SJCRH30 (cell line): ENCODE data around the gene FSTL4. TPM values are rescaled to one million over a fixed set of nuclear protein-coding genes. Genes with fewer than 3 reads are reported as not detected.
"Not testable (repeated sequence)": the region's sequence is repeated elsewhere in the genome, so short reads cannot be mapped to it uniquely, and the experiment has no call there.

Experiments
- DNase-seq, 2 experiments: peaks; one replicate each; pipeline ENCODE4 v3.0.0-alpha.2; 2015 to 2020
- H3K27ac ChIP-seq: fragments of 250-450 bp; sonication (Bioruptor Pico); 2 replicates; pipeline ENCODE4 v1.5.1; 2020; ENCODE audit warnings: mild to moderate bottlenecking, moderate library complexity
- H3K27me3 ChIP-seq: fragments of 250-450 bp; sonication (Bioruptor Pico); 2 replicates; pipeline ENCODE4 v1.5.1; 2020; ENCODE audit warnings: mild to moderate bottlenecking, moderate library complexity
- H3K36me3 ChIP-seq: fragments of 250-450 bp; sonication (Bioruptor Pico); 2 replicates; pipeline ENCODE4 v1.5.1; 2020; ENCODE audit warnings: mild to moderate bottlenecking, moderate library complexity
- H3K4me1 ChIP-seq: fragments of 250-450 bp; sonication (Bioruptor Pico); 2 replicates; pipeline ENCODE4 v1.5.1; 2020; ENCODE audit warnings: mild to moderate bottlenecking, moderate library complexity
- H3K4me3 ChIP-seq: fragments of 250-450 bp; sonication (Bioruptor Pico); 2 replicates; pipeline ENCODE4 v1.5.1; 2020; ENCODE audit warnings: mild to moderate bottlenecking, moderate library complexity
- H3K9me3 ChIP-seq: fragments of 250-450 bp; sonication (Bioruptor Pico); replicated peaks from 2 replicates; pipeline ENCODE4 v1.5.1; 2020; ENCODE audit warnings: mild to moderate bottlenecking, moderate library complexity
- total RNA-seq: library from RNA; depleted of rRNA; stranded (reverse); fragments of >200 nt; shearing (Covaris generic); gene quantifications from 2 replicates; pipeline ENCODE4 v1.2.3, GENCODE V29; 2014

The FSTL4 gene
- total RNA-seq, 1 experiment from 2014 or later: 7.1 TPM

GRCh38 chr5:133395207-133395606 lies 217.1 kb downstream of the FSTL4 start:
- H3K36me3 ChIP-seq, H3K9me3 ChIP-seq, DNase-seq, H3K4me3 ChIP-seq, H3K27ac ChIP-seq, H3K4me1 ChIP-seq, H3K27me3 ChIP-seq: not testable (repeated sequence)

GRCh38 chr5:133394477-133394817 lies 217.9 kb downstream of the FSTL4 start:
- not testable (repeated sequence) for H3K9me3 ChIP-seq, H3K27me3 ChIP-seq, H3K4me3 ChIP-seq, H3K4me1 ChIP-seq, DNase-seq, H3K27ac ChIP-seq, H3K36me3 ChIP-seq

- H3K27me3 ChIP-seq: no peaks in the 10 kb centered on the region
- no peak overlapping the region for H3K4me3 ChIP-seq
- no peaks in the 10 kb centered on the region for H3K4me1 ChIP-seq
- H3K9me3 ChIP-seq: no peaks in the 10 kb centered on the region
- no peak for DNase-seq
- no peaks in the 10 kb centered on the region for H3K36me3 ChIP-seq
- H3K27ac ChIP-seq: no peak overlapping the region
Observed at GRCh38 chr5:133393776-133394476, 218.4 kb downstream of the FSTL4 start.

- DNase-seq: no peak
- Histone ChIP-seq H3K4me1 (no peaks in the 10 kb centered on the region), H3K27ac (no peak overlapping the region), H3K9me3 (no peaks in the 10 kb centered on the region), H3K36me3 (no peaks in the 10 kb centered on the region), H3K4me3 (no peak overlapping the region), H3K27me3 (no peaks in the 10 kb centered on the region)
Observed at GRCh38 chr5:133392448-133392847, 219.9 kb downstream of the FSTL4 start.

GRCh38 chr5:133391354-133392136 lies 220.8 kb downstream of the FSTL4 start:
- Histone ChIP-seq H3K27ac (no peak overlapping the region), H3K9me3 (no peaks in the 10 kb centered on the region), H3K4me3 (no peak overlapping the region), H3K36me3 (no peaks in the 10 kb centered on the region), H3K4me1 (no peaks in the 10 kb centered on the region), H3K27me3 (no peaks in the 10 kb centered on the region)
- no peak for DNase-seq

- no peak overlapping the region for H3K27ac ChIP-seq
- DNase-seq: no peak
- H3K4me3 ChIP-seq: no peak overlapping the region
- H3K4me1 ChIP-seq: no peaks in the 10 kb centered on the region
- no peaks in the 10 kb centered on the region for H3K27me3 ChIP-seq
- no peaks in the 10 kb centered on the region for H3K9me3 ChIP-seq
- H3K36me3 ChIP-seq: no peaks in the 10 kb centered on the region
Observed at GRCh38 chr5:133390416-133391353, 221.7 kb downstream of the FSTL4 start.

- DNase-seq: no peak
- Histone ChIP-seq H3K4me1 (no peaks in the 10 kb centered on the region), H3K4me3 (no peak overlapping the region), H3K27ac (no peak overlapping the region), H3K36me3 (no peaks in the 10 kb centered on the region), H3K9me3 (no peaks in the 10 kb centered on the region), H3K27me3 (no peaks in the 10 kb centered on the region)
Observed at GRCh38 chr5:133389066-133389590, 223.2 kb downstream of the FSTL4 start.

GRCh38 chr5:133387621-133388020 lies 224.7 kb downstream of the FSTL4 start:
- Histone ChIP-seq H3K4me1 (no peaks in the 10 kb centered on the region), H3K27ac (no peak overlapping the region), H3K9me3 (no peaks in the 10 kb centered on the region), H3K27me3 (no peaks in the 10 kb centered on the region), H3K36me3 (no peaks in the 10 kb centered on the region), H3K4me3 (no peak overlapping the region)
- DNase-seq: no peak

GRCh38 chr5:133387091-133387490 lies 225.2 kb downstream of the FSTL4 start:
- no peaks in the 10 kb centered on the region for H3K36me3 ChIP-seq
- H3K27ac ChIP-seq: no peak overlapping the region
- no peak overlapping the region for H3K4me3 ChIP-seq
- H3K9me3 ChIP-seq: no peaks in the 10 kb centered on the region
- DNase-seq: no peak
- no peaks in the 10 kb centered on the region for H3K27me3 ChIP-seq
- H3K4me1 ChIP-seq: no peaks in the 10 kb centered on the region

- H3K4me3 ChIP-seq: no peak overlapping the region
- H3K4me1 ChIP-seq: no peaks in the 10 kb centered on the region
- H3K36me3 ChIP-seq: no peaks in the 10 kb centered on the region
- no peaks in the 10 kb centered on the region for H3K27me3 ChIP-seq
- no peak for DNase-seq
- no peak overlapping the region for H3K27ac ChIP-seq
- no peaks in the 10 kb centered on the region for H3K9me3 ChIP-seq
Observed at GRCh38 chr5:133386662-133387061, 225.7 kb downstream of the FSTL4 start.

- H3K36me3 ChIP-seq: no peaks in the 10 kb centered on the region
- H3K27ac ChIP-seq: no peak overlapping the region
- H3K4me1 ChIP-seq: no peaks in the 10 kb centered on the region
- DNase-seq: no peak
- no peak overlapping the region for H3K4me3 ChIP-seq
- no peaks in the 10 kb centered on the region for H3K9me3 ChIP-seq
- no peaks in the 10 kb centered on the region for H3K27me3 ChIP-seq
Observed at GRCh38 chr5:133385346-133385745, 227.0 kb downstream of the FSTL4 start.

- H3K27me3 ChIP-seq: no peaks in the 10 kb centered on the region
- H3K9me3 ChIP-seq: no peaks in the 10 kb centered on the region
- no peak for DNase-seq
- no peaks in the 10 kb centered on the region for H3K4me1 ChIP-seq
- H3K27ac ChIP-seq: no peak overlapping the region
- H3K36me3 ChIP-seq: no peaks in the 10 kb centered on the region
- no peak overlapping the region for H3K4me3 ChIP-seq
Observed at GRCh38 chr5:133384903-133385302, 227.4 kb downstream of the FSTL4 start.

GRCh38 chr5:133384120-133384855 lies 228.1 kb downstream of the FSTL4 start:
- no peaks in the 10 kb centered on the region for H3K36me3 ChIP-seq
- H3K4me3 ChIP-seq: no peak overlapping the region
- no peaks in the 10 kb centered on the region for H3K27me3 ChIP-seq
- H3K4me1 ChIP-seq: no peaks in the 10 kb centered on the region
- DNase-seq: no peak
- H3K9me3 ChIP-seq: no peaks in the 10 kb centered on the region
- H3K27ac ChIP-seq: no peak overlapping the region

GRCh38 chr5:133383580-133383939 lies 228.8 kb downstream of the FSTL4 start:
- Histone ChIP-seq H3K4me1 (no peaks in the 10 kb centered on the region), H3K27me3 (no peaks in the 10 kb centered on the region), H3K27ac (no peak overlapping the region), H3K4me3 (no peak overlapping the region), H3K36me3 (no peaks in the 10 kb centered on the region), H3K9me3 (no peaks in the 10 kb centered on the region)
- no peak for DNase-seq
